ENCODE measurements around the gene ABCD4.

DNA sequence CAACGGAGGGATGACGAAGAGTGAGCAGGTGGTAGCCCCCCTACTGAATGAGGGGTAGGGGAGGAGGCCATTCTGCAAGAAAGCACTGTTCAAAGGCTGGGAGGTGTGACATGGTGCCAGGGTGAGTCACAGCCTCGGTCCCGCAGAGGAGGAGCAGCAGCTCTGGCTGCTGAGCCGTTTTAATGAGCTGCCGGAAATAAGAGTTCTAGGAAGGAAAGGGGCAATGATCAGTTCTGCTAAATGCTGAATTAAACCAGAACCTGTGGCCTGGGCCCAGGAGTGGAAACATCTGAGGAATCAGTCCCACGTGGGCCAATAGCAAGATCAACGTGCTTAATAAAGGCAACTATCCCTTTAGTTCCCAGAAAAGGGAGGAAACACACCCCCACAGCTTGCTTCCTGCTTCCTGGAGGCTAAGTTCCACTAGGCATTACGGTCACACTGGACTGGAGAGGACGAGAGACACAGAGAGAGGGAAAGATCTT is 3.6 kb downstream of the ABCD4 start:
- TF ChIP-seq, protein P1, sequence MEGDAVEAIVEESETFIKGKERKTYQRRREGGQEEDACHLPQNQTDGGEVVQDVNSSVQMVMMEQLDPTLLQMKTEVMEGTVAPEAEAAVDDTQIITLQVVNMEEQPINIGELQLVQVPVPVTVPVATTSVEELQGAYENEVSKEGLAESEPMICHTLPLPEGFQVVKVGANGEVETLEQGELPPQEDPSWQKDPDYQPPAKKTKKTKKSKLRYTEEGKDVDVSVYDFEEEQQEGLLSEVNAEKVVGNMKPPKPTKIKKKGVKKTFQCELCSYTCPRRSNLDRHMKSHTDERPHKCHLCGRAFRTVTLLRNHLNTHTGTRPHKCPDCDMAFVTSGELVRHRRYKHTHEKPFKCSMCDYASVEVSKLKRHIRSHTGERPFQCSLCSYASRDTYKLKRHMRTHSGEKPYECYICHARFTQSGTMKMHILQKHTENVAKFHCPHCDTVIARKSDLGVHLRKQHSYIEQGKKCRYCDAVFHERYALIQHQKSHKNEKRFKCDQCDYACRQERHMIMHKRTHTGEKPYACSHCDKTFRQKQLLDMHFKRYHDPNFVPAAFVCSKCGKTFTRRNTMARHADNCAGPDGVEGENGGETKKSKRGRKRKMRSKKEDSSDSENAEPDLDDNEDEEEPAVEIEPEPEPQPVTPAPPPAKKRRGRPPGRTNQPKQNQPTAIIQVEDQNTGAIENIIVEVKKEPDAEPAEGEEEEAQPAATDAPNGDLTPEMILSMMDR (conservative IDR thresholded peaks at IDR 0.05; ENCODE audit: low read length): no peak
- TF ChIP-seq EZH2phosphoT487 (IDR thresholded peaks at IDR 0.05; ENCODE audit: borderline replicate concordance): no peak
